Measurements from ENCODE around the gene PAPOLA.

DNA sequence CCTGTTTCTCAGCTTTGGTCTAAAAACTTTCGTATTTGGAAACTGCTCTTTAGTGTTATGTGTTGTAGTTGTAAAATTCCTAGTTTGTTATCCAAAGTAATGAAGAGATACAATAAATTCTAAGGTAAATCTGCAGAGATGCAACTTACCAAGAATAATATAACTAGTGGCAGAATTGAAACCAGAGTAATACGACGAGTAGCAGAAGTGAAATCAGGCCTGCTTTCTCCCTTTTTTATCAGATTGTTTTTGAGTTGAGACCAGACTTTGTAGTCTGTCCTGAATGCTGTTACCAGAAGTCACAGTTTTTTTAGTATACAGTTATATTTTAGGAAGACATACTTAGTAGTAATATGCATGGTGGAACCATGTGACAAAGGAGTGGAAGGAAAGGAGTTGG is 12.5 kb downstream of the PAPOLA start:
- TF ChIP-seq, protein P1, sequence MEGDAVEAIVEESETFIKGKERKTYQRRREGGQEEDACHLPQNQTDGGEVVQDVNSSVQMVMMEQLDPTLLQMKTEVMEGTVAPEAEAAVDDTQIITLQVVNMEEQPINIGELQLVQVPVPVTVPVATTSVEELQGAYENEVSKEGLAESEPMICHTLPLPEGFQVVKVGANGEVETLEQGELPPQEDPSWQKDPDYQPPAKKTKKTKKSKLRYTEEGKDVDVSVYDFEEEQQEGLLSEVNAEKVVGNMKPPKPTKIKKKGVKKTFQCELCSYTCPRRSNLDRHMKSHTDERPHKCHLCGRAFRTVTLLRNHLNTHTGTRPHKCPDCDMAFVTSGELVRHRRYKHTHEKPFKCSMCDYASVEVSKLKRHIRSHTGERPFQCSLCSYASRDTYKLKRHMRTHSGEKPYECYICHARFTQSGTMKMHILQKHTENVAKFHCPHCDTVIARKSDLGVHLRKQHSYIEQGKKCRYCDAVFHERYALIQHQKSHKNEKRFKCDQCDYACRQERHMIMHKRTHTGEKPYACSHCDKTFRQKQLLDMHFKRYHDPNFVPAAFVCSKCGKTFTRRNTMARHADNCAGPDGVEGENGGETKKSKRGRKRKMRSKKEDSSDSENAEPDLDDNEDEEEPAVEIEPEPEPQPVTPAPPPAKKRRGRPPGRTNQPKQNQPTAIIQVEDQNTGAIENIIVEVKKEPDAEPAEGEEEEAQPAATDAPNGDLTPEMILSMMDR (IDR thresholded peaks at IDR 0.05 in 2 of 3, conservative IDR thresholded peaks at IDR 0.05 in 1 of 3; ENCODE audit: borderline replicate concordance in 1 of 3, insufficient read depth in 1 of 3, low read depth in 2 of 3, low read length in 2 of 3) = no peak
- TF ChIP-seq MAX (IDR thresholded peaks at IDR 0.05) (no peak), ZBTB33 (IDR thresholded peaks at IDR 0.05; ENCODE audit: extremely low read depth, insufficient replicate concordance, low read length) (no peak), POLR2A (IDR thresholded peaks at IDR 0.05; ENCODE audit: borderline replicate concordance, extremely low read depth, insufficient read depth, insufficient read length) (no peak), ZFX (IDR thresholded peaks at IDR 0.05) (no peak)

Data from HCT116 (cell line).